ENCODE results near the gene PYGO2.

DNA sequence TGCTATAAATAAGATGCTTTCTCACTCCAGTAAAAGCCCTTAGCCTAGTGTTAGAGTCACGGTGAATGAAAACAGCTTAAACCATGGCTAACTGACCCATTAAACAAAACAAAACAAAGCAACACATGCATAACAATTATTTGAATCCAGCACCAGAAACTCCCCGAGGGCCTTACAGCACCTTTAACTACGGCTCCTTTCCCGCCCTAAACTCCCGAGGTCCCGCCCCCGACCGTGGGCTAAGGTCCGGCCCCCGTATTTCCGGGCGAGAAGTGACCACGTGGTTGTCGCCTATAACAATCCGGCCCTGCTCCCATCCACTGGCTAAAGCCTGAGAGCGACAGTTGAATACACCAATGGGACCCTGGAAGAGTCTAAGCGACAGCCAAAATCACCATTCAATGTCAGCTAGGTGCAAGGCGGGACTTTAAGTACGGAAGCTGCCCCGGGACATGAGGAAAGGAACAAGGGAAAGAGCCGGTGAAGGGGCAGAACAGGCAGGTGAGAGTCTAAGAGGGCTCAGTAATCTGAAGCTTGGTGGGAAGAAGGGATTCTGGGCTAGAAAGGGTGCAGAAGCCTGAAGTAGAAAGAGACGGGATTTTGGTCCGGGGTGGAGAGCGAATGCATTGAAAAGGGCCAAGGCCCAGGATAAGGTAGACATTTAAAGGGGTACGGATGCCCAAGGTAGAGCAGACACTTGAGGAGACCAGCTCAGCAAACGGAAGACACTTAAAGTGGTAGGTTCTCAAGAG, 21.5 kb upstream of the PYGO2 start, which contains the start of gene FLAD1:
- TF ChIP-seq, protein P1, sequence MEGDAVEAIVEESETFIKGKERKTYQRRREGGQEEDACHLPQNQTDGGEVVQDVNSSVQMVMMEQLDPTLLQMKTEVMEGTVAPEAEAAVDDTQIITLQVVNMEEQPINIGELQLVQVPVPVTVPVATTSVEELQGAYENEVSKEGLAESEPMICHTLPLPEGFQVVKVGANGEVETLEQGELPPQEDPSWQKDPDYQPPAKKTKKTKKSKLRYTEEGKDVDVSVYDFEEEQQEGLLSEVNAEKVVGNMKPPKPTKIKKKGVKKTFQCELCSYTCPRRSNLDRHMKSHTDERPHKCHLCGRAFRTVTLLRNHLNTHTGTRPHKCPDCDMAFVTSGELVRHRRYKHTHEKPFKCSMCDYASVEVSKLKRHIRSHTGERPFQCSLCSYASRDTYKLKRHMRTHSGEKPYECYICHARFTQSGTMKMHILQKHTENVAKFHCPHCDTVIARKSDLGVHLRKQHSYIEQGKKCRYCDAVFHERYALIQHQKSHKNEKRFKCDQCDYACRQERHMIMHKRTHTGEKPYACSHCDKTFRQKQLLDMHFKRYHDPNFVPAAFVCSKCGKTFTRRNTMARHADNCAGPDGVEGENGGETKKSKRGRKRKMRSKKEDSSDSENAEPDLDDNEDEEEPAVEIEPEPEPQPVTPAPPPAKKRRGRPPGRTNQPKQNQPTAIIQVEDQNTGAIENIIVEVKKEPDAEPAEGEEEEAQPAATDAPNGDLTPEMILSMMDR (IDR thresholded peaks at IDR 0.05): no peak
- TF ChIP-seq POLR2AphosphoS5 (IDR thresholded peaks at IDR 0.05) (peak; percentile 78), POLR2A (IDR thresholded peaks at IDR 0.05) (no peak)

Data from gastroesophageal sphincter (tissue), 3 donors.